OCI-LY3 (cell line): Measurements from ENCODE around the gene ARHGEF10L.

Experiments
- EZH2phosphoT487 ChIP-seq: fragments of 200-600 bp; shearing (Covaris generic); IDR thresholded peaks from 2 replicates; pipeline ENCODE4 v1.6.1; 2018; ENCODE audit warnings: antibody characterized with exemption, mixed run types, low read depth
- TF ChIP-seq, protein P1 (sequence below): fragments of 200-600, 300-600 bp; sonication (generic); IDR thresholded peaks from 2 replicates; pipeline ENCODE4 v1.5.1; 2014; ENCODE audit warnings: antibody characterized with exemption, low read length, low read depth

DNA sequence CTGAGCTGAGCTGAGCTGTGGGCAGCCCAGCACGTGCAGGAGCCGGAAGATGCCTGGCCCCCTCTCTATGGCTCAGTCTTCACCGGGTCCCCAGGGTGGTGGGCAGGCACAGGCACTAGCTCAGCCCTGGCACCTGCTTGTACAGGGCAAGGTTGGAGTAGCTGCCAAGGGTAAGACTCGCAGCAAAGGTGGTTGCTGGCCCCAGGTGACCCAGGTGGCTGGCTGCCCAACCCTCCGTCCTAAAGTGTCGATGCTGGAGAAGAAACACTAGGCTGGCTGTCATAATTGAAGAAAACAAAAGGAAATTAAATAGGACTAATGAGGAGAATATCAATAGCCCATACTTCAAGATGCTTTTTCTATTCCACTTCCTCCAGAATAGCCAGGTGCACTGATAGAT is 138.5 kb downstream of the ARHGEF10L start:
- TF ChIP-seq, protein P1, sequence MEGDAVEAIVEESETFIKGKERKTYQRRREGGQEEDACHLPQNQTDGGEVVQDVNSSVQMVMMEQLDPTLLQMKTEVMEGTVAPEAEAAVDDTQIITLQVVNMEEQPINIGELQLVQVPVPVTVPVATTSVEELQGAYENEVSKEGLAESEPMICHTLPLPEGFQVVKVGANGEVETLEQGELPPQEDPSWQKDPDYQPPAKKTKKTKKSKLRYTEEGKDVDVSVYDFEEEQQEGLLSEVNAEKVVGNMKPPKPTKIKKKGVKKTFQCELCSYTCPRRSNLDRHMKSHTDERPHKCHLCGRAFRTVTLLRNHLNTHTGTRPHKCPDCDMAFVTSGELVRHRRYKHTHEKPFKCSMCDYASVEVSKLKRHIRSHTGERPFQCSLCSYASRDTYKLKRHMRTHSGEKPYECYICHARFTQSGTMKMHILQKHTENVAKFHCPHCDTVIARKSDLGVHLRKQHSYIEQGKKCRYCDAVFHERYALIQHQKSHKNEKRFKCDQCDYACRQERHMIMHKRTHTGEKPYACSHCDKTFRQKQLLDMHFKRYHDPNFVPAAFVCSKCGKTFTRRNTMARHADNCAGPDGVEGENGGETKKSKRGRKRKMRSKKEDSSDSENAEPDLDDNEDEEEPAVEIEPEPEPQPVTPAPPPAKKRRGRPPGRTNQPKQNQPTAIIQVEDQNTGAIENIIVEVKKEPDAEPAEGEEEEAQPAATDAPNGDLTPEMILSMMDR: no peak
- no peak for TF ChIP-seq EZH2phosphoT487
